Spinal cord (tissue), 10 donors: ENCODE measurements around the gene IGSF6. TPM values are rescaled to one million over a fixed set of nuclear protein-coding genes. Genes with fewer than 3 reads are reported as not detected.

ENCODE experiments used
- DNase-seq, 6 donors: peaks; one replicate each; pipeline versions ENCODE4 v3.0.0 to v3.0.0-alpha.2; 2013 to 2015; ENCODE audit warnings: low spot score in 6 of 6, low read depth in 4 of 6
- H3K27ac ChIP-seq: one replicate; pipeline ENCODE4 v1.5.1; 2013; ENCODE audit warnings: low read depth, low read length, control low read depth
- H3K27me3 ChIP-seq: one replicate; pipeline ENCODE4 v1.6.1; 2013; ENCODE audit warnings: low read length; ENCODE audit not compliant: control insufficient read depth, insufficient read depth
- H3K36me3 ChIP-seq: one replicate; pipeline ENCODE4 v1.6.1; 2013; ENCODE audit warnings: low read length; ENCODE audit not compliant: control insufficient read depth, insufficient read depth
- H3K4me1 ChIP-seq: one replicate; pipeline ENCODE4 v1.6.1; 2013; ENCODE audit warnings: low read length; ENCODE audit not compliant: control insufficient read depth, insufficient read depth
- H3K4me3 ChIP-seq: one replicate; pipeline ENCODE4 v1.5.1; 2013; ENCODE audit warnings: low read depth, low read length, control low read depth
- H3K9me3 ChIP-seq: one replicate; pipeline ENCODE4 v1.6.1; 2013; ENCODE audit warnings: low read length; ENCODE audit not compliant: control insufficient read depth, insufficient read depth
- whole genome bisulfite sequencing: methylation state at CpG from one replicate; pipeline ENCODE4 v1.1.5; 2013; ENCODE audit warnings: missing lambda C conversion rate; ENCODE audit not compliant: insufficient coverage; 5-methylcytosine and 5-hydroxymethylcytosine counted together
- polyA plus RNA-seq, 2 donors: library from polyadenylated mRNA; unstranded; fragments of 120-200 nt; gene quantifications; one replicate each; pipeline ENCODE4 v1.2.1, GENCODE V29; 2013; ENCODE audit not compliant: insufficient read length in 2 of 2
- small RNA-seq: library from RNA; depleted of rRNA; stranded (forward); fragments of <200 nt; gene quantifications from one replicate; pipeline ENCODE3, GENCODE V24; 2014; ENCODE audit warnings: low replicate concordance
- total RNA-seq, 2 donors: library from RNA; depleted of rRNA in 1 of 2; stranded (reverse); fragments of 120-200 nt in 1 of 2; fragments of >200 nt in 1 of 2; gene quantifications; one replicate each; pipeline versions ENCODE4 v1.2.3 to v1.2.4, GENCODE V29; 2013 to 2014
- donor health status: healthy.

The IGSF6 gene
- total and polyA plus RNA-seq, 4 donors: 5.0 to 10.8 (median 7.2) TPM

DNA sequence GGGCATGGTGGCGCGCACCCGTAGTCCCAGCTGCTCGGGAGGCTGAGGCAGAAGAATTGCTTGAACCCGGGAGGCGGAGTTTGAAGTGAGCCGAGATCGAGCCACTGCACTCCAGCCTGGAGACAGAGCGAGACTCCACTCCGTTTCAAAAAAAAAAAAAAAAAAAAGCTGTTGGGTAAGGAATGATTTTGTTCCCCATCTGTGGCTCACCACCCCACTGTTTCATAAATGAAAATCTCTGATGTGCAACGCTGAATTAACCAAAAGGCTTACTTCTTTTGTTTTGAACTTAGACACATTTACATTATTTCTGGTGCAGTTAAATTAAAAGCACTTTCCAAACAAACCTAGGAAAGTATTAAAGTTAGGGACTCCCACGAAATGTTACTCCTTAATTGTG, 54.2 kb downstream of the IGSF6 start:
- Histone ChIP-seq H3K27me3 (no peaks in the 10 kb centered on the region), H3K9me3 (no peaks in the 10 kb centered on the region), H3K4me3 (peak overlapping the region; percentile 89), H3K27ac (no peak overlapping the region), H3K4me1 (peaks cover 11% of the 10 kb centered on the region), H3K36me3 (no peaks in the 10 kb centered on the region)
- no peak for DNase-seq
- WGBS: 100% methylated on average over 4 of the region's 12 CpGs

DNA sequence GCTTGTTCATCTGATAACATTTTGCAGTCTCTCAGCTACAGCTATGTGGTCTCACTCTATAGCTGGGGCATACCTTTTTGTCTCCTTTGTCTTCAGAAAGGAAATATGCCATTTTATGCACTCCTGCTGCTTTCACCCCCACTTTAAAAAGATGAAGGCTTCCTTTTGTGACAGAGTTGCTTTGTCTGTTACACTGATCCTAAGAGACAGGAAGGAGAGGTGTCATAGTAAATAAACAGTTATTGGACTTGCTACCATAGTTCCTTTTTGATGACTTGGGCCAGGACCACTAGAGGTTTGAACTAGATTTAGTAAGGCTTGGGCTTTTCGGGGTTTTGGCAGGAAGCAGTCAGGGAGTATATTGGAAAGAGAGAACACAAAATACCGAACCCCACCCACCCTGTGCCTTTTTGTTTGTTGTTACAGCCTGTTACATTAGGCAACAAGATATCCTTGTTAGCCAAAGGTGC, 54.8 kb downstream of the IGSF6 start:
- 100% methylated on average over 1 of the region's 2 CpGs for WGBS
- Histone ChIP-seq H3K27me3 (no peaks in the 10 kb centered on the region), H3K4me3 (no peak overlapping the region), H3K9me3 (no peaks in the 10 kb centered on the region), H3K4me1 (peaks cover 5% of the 10 kb centered on the region), H3K36me3 (no peaks in the 10 kb centered on the region), H3K27ac (no peak overlapping the region)
- no peak for DNase-seq

DNA sequence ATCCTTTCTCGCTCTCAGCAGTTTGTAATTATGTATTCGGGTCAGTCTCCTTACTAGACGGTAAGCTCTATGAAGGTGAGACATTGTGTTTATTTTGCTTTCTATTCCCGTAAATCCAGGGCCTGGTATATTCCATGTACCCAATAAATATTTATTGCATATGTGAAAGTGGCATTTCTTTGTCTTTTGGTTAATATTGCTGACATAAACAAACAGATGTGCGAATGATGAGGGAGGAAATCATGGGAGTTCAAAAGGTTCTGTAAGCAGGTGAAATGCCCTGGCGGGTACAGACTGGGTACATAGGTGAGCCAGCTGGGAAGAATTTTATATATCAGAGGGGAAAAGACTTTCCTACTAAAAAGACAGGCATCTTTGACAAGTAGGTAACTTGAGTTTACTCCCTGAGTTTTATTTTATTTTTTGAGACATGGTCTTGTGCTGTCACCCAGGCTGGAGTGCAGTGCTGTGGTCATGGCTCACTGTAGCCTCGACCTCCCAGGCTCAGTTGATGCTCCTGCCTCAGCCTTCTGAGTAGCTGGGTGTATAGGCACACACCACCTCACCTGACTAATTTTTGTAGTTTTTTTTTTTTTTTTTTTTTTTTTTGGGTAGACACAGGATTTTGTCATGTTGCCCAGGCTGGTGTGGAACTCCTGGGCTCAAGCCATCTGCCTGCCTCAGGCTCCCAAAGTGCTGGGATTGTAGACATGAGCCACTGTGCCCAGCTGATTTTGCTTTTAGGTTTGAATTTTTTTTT, 58.7 kb downstream of the IGSF6 start:
- 76% methylated on average over 2 of the region's 7 CpGs for WGBS
- Histone ChIP-seq H3K36me3 (no peaks in the 10 kb centered on the region), H3K4me1 (peaks cover under 1% of the 10 kb centered on the region), H3K4me3 (no peak overlapping the region), H3K27me3 (no peaks in the 10 kb centered on the region), H3K27ac (no peak overlapping the region), H3K9me3 (no peaks in the 10 kb centered on the region)
- DNase-seq: no peak

DNA sequence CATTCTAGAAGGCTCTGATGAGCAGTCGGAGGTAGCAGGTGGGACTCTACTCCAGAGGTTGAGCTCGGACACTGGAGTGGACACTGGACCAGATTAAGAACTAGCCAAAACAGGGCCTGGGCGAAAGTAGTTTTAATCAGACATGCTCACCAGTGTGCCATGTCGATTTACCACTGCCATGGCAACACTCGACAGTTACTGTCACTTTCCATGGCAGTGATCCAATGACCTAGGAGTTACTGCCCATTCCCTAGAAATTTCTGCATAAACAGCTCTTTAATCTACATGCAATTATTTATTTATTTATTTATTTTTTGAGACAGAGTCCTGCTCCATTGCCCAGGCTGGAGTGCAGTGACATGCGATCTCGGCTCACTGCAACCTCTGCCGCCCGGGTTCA, 60.2 kb downstream of the IGSF6 start:
- Histone ChIP-seq H3K4me3 (no peak overlapping the region), H3K27me3 (no peaks in the 10 kb centered on the region), H3K4me1 (no peaks in the 10 kb centered on the region), H3K9me3 (no peaks in the 10 kb centered on the region), H3K36me3 (no peaks in the 10 kb centered on the region), H3K27ac (no peak overlapping the region)
- DNase-seq: no peak
- WGBS: 54% methylated on average over 5 of the region's 9 CpGs

DNA sequence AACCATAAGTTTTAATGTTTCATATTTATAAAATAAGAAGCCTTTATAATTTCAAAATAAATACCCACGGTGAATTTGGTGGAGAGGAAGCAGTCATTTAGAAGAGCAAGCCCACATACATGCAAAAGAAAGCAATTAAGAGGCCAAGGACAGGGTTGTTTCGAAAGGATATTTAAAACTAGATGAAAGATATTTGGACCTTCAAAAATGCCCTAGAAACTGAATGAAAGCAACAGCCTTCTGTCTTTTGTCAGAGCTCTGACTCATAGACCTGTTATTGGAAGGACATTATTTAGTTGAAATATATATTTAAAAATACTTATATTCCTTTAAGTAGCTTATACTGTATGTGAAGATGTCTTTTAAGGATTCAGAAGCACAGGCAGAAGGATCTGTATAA, 61.6 kb downstream of the IGSF6 start:
- H3K9me3 ChIP-seq: no peaks in the 10 kb centered on the region
- no peak overlapping the region for H3K27ac ChIP-seq
- H3K27me3 ChIP-seq: no peaks in the 10 kb centered on the region
- H3K36me3 ChIP-seq: no peaks in the 10 kb centered on the region
- no peaks in the 10 kb centered on the region for H3K4me1 ChIP-seq
- no peak overlapping the region for H3K4me3 ChIP-seq
- no peak for DNase-seq
- no CpG with 5 or more reads among the region's 2 CpGs for WGBS

DNA sequence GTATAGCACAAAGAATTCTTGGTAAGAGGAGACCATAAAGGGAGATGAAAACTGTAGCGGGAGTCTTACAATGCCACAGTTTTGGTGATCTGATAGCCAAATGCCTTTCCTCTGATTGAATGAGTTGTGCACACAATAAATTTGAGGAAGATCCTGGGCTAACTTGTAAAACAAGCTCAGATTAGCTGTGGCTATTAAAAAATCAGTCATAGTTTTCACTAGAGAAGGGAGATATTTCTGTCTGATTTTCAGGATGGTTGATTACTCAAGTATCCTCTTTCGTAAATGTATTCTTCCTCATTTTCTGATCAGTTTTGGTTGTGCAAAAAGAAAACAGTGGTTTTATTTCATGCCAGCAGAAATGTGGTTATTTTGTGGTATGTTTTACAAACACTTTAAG, 62.1 kb downstream of the IGSF6 start:
- Histone ChIP-seq H3K4me1 (no peaks in the 10 kb centered on the region), H3K27ac (no peak overlapping the region), H3K27me3 (no peaks in the 10 kb centered on the region), H3K9me3 (no peaks in the 10 kb centered on the region), H3K4me3 (no peak overlapping the region), H3K36me3 (no peaks in the 10 kb centered on the region)
- WGBS: 91% methylated on average over 1 of the region's 2 CpGs
- no peak for DNase-seq

DNA sequence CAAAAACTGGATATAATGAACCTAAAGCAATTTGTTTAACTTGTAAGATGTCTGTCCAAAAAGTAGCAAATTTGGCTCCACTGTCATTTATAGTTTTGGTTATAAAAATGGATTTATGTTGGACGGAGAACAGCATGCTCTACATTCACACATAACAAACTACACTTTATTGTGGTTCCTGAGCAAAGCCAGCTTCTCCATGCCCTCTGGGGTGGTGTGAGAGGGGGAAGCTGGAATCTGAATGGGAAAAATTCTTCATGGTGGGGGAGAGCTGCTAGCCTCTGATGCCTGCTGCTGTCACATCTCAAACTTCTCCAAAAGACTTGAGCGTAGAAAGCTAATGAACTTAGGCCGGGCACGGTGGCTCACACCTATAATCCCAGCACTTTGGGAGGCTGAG, 62.9 kb downstream of the IGSF6 start:
- Histone ChIP-seq H3K4me3 (no peak overlapping the region), H3K36me3 (no peaks in the 10 kb centered on the region), H3K27me3 (no peaks in the 10 kb centered on the region), H3K27ac (no peak overlapping the region), H3K9me3 (no peaks in the 10 kb centered on the region), H3K4me1 (no peaks in the 10 kb centered on the region)
- DNase-seq: peak in 1 of 6 donors; percentile 26
- WGBS: 93% methylated on average over 3 of the region's 4 CpGs

Small RNA genes lying within 50 kb of the gene (small RNA-seq; reads per million reads assigned to genes)
- gene RNU6-1005P (not detected), gene RNU6-196P (not detected)

Other genes starting within 250 kb of the IGSF6 start
- 100 to 1,000 TPM; 159 to 198 TPM for gene METTL9, start 53.0 kb downstream of the IGSF6 start, total RNA-seq
- gene METTL9, start 53.0 kb downstream of the IGSF6 start, polyA plus RNA-seq: 100 to 1,000 TPM; 160 to 207 TPM
- gene OTOA, start 11.4 kb upstream of the IGSF6 start, total RNA-seq: under 1 TPM; 0.50 to 0.61 TPM
- under 1 TPM; 0.32 to 0.53 TPM for gene OTOA, start 11.4 kb upstream of the IGSF6 start, polyA plus RNA-seq
- gene NPIPB4, start 205.1 kb upstream of the IGSF6 start, total RNA-seq: 10 to 100 TPM; 68.7 to 72.0 TPM
- 100 to 1,000 TPM in 1 of 2 donors, 10 to 100 TPM in 1; 71.8 to 294 TPM for gene NPIPB4, start 205.1 kb upstream of the IGSF6 start, polyA plus RNA-seq